GM18858 (cell line): ENCODE results near the gene MOG.
"Not testable (repeated sequence)": the region's sequence is repeated elsewhere in the genome, so short reads cannot be mapped to it uniquely, and the experiment has no call there.

Source experiments
- ATAC-seq: cut with Tn5 transposase; IDR thresholded peaks from one replicate; pipeline ENCODE4 v1.9.1; 2021; ENCODE audit not compliant: unreplicated experiment

Gene MOG

GRCh38 chr6:29637247-29637646 is 19.6 kb upstream of the MOG start:
- ATAC-seq, result no peak

- ATAC-seq, result no peak
These were observed 15.3 kb upstream of the MOG start for GRCh38 chr6:29641430-29642148.

GRCh38 chr6:29647927-29648642 is 8.8 kb upstream of the MOG start:
- ATAC-seq, result no peak

- ATAC-seq, result peak; percentile 86
These were observed 6.9 kb upstream of the MOG start for GRCh38 chr6:29649701-29650673.

GRCh38 chr6:29651413-29652197 is 5.3 kb upstream of the MOG start:
- no peak for ATAC-seq

- no peak for ATAC-seq
These were observed 4.7 kb upstream of the MOG start for GRCh38 chr6:29652198-29652584.

GRCh38 chr6:29653452-29654038 is 3.3 kb upstream of the MOG start:
- ATAC-seq, result no peak

- ATAC-seq, result no peak
These were observed 1.2 kb upstream of the MOG start for GRCh38 chr6:29655658-29656057.

- ATAC-seq, result no peak
These were observed 735 bp upstream of the MOG start for GRCh38 chr6:29656157-29656556.

- no peak for ATAC-seq
These were observed 4.2 kb downstream of the MOG start for GRCh38 chr6:29661071-29661470.

- ATAC-seq, result not testable (repeated sequence)
These were observed 4.7 kb downstream of the MOG start for GRCh38 chr6:29661502-29662141.

GRCh38 chr6:29663300-29664042 is 6.6 kb downstream of the MOG start:
- ATAC-seq, result no peak

GRCh38 chr6:29665942-29666825 is 9.3 kb downstream of the MOG start:
- ATAC-seq, result no peak

- no peak for ATAC-seq
These were observed 9.9 kb downstream of the MOG start for GRCh38 chr6:29666826-29667130.

GRCh38 chr6:29667158-29667557 is 10.3 kb downstream of the MOG start:
- no peak for ATAC-seq

GRCh38 chr6:29671026-29671425 is 14.1 kb downstream of the MOG start:
- ATAC-seq, result no peak

- ATAC-seq, result not testable (repeated sequence)
These were observed 15.2 kb downstream of the MOG start for GRCh38 chr6:29672116-29672515.

- ATAC-seq, result no peak
These were observed 16.3 kb downstream of the MOG start for GRCh38 chr6:29673161-29673560.
